Fibroblast of skin of right biceps (primary cell): ENCODE measurements around the gene GALNTL6.
"Not testable (repeated sequence)": the region's sequence is repeated elsewhere in the genome, so short reads cannot be mapped to it uniquely, and the experiment has no call there.

Experiments used
- DNase-seq: peaks from one replicate; pipeline ENCODE4 v3.0.0-alpha.2; 2013

Gene GALNTL6

DNA sequence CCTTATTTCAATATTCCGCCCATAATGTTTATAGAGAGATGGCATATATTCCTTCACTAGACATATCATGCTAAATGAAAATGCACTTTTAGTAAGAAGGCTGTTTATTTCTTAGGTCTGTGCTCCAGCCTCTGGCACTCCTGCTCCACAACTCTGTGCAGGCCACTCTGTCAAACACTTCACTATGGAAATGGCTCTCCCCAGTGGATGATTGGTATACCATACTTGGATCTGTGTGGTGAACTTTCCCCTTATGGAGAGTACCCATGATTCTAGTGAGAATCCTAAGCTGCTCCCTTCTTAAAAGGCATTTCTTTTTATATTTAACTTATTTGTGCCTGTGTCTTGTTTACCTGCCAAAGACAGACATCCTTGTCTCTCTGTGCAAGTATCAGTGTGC, 875.3 kb downstream of the GALNTL6 start:
- DNase-seq: no peak

DNA sequence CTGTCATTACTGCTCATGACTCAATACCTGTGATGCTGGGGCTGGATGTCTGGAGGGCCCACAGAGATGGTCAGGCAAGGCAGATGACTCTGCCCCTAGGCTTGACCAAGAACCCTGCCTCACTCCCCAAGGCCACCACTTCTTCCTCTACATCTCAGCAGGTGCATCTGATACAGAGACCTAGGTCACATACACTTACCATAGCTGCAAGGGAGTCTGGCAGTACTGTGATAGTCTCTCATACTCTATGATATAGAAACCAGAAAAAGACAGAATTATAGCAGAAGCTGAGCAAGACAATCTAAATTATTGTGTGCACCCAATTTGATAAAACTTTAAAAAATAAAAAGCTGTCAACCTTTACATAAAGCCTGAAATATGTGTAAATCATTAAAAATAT, 878.3 kb downstream of the GALNTL6 start:
- no peak for DNase-seq

GRCh38 chr4:172692701-172693100, 879.5 kb downstream of the GALNTL6 start:
- DNase-seq: peak; percentile 6

DNA sequence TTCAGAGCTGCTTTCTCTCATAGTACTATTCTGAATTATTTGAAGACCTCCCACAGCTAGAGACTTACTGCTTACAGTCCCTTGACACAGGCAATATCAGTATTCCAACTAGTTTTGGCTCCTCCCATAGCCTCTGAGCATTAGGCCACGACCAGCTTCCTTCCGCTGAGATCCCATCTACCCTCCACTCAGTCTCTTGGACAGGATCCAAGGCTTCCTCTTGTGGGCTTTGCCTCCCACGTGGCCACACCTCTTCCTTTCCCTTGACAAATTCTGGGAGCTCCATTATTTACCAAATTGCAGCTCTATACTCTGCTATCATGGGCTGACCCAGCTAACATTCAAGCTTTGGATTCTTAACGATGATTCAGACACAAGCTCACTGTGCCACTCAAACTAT, 885.1 kb downstream of the GALNTL6 start:
- DNase-seq: no peak

DNA sequence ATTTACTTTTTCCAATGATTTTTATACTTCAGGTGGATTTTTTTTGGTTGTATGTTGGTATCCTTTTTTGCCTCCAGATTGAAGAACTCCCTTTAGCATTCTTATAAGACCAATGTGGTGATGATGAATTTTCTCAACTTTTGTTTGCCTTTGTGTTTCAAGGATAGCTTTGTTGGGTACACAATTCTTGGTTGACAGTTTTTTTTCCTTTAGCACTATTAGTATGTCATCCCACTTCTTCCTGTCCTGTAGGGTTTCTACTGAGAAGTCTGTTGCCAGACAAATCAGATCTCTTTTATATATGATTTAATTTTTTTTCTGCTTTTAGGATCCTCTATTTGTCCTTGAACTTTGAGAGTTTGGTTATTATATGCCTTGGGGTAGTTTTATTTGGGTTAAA, 892.4 kb downstream of the GALNTL6 start:
- no peak for DNase-seq

DNA sequence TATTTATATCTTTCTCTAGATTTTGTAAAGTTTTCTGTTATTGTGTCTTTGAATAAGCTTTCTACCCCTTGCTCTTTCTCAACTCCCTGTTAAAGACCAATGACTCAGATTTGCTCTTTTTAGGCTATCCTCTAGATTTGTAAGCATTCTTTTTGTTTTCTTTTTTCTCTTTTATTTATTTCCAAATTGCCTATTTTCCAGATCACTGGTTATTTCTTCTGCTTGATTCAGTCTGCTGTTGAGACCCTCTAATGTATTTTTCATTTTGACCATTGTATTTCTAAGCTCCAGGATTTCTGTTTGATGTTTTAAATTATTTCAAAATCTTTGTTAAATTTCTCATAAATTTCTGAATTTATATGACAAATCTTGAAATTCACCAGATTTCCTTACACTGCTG, 892.8 kb downstream of the GALNTL6 start:
- no peak for DNase-seq

DNA sequence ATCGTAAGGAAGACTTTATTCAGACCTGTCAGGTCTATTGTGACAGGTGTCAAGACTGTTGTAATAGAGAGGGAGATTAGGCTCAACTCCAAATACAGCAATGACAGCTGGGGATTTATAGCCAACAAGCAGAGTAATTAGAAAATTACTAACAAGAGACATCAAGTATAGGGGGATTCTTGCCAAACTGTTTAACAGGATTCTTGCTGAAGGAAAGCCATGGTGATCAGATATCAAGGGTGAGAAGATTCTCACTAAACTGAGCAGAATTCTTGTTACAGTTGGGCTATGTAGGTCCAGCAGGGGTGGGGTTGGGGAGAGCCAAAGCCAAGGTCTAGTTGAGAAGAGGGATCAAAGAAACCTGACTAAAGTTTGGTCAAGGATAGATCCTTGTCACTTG, 894.4 kb downstream of the GALNTL6 start:
- no peak for DNase-seq

- DNase-seq: no peak
Measured at GRCh38 chr4:172708184-172708583, 895.0 kb downstream of the GALNTL6 start.

DNA sequence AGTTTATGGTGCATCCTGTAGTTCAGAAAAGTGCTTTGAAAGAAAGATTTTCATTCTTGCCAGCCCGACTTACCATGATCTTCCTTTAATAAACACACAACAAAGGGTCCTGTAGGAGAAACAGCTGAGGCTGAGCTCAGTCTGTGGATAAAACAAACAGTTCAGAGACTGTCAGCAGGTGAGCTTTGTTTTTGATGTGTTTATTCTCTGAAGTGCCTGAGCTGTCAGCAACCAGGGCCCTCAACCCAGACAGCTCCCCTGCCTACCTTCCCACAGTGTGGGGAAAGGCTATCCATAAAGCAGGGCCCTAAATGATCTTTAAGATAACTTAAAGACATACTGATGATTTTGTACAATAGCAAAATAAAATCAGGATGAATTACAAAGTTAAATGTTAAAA, 896.2 kb downstream of the GALNTL6 start:
- no peak for DNase-seq

DNA sequence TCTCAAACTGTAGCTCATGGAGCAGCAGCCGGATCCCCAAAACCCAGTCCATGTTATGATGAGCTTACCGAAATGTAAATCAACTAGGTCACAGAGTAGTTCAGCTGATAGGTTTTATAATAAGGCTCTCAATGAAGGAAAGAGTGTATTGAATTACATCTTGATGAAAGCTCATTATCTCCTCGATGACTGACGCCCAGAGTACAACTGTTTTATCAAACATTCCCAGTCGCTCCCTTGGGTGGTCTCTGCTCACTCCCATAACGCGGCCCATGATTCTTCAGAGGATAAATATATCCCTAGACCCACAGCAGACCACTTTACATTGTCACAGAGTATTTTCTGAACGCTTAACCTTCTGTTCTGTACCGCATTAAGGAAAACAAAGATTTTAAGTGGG, 903.1 kb downstream of the GALNTL6 start:
- no peak for DNase-seq

DNA sequence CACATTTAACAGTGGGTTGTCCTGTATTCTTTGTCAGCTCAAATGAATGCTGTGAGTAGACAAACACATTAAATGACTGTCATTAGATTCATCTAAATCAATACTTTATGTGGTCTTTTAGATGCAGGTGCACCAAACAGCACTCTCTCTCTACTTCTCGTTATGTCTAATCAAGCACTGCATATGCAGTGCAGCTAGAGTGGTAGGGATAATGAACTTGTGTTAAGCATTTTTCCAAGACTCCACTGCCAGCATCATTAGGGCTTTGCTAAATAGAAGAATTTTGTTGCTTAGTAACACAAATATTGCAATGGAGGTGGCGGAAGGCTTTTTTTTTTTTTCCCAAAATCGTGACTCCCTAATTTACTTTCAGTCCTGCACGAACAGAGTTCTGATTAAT, 908.5 kb downstream of the GALNTL6 start:
- DNase-seq: no peak

DNA sequence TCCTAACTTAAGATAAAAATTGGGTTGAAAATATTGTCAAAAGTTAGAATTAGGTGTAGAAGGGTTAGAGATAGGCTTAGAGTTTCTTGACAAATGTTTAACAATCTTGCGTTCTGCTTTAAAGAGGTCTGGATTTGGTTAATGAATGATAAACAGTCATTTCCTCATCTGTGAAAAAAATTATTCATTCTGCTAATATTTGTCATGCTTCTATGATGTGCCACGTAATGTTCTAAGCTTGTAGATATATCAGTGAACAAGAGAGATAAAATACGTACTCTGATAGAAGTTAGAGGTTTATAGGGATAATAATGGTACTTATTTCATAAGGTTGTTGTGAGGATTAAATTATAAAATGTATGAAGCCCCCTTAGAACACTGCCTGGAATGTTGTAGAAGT, 912.4 kb downstream of the GALNTL6 start:
- peak; percentile 61 for DNase-seq

DNA sequence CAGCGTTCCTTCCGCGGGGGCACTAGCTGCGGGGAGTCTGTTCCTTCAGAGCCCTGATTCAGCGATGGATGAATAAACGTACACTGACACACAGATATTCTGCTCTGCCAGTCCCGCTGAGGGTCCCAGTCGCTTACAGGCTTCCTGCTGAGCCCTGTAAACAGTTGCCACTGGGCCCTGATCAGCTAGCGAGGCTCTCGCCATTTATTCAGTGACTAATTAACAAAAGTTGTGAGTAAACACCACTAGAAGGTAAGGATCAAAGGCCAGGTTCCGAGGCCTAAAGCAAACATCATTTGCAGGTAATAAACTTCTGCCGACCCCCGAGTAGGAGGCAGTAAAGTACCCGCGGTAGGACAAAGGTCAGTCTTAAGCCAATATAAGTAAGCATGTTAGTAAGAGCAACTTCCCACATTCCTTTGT, 912.8 kb downstream of the GALNTL6 start:
- DNase-seq: peak; percentile 35

DNA sequence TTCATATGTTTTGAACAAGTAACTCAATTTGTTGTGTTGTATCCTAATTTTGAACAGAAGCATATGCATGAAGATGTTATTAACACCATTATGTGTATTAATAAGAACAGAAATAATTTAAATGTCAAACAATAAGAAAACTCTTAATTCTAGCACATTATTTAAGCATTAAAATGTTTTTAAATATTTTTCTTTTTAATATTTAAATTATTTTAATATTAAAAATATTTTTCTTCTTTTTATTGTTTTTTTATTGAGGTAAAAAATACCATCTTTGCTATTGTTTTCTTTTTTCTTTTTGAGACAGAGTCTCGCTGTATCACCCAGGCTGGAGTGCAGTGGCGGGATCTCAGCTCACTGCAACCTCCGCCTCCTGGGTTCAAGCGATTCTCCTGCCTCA, 914.4 kb downstream of the GALNTL6 start:
- DNase-seq: no peak

- DNase-seq: not testable (repeated sequence)
Measured at GRCh38 chr4:172733645-172734044, 920.4 kb downstream of the GALNTL6 start.

DNA sequence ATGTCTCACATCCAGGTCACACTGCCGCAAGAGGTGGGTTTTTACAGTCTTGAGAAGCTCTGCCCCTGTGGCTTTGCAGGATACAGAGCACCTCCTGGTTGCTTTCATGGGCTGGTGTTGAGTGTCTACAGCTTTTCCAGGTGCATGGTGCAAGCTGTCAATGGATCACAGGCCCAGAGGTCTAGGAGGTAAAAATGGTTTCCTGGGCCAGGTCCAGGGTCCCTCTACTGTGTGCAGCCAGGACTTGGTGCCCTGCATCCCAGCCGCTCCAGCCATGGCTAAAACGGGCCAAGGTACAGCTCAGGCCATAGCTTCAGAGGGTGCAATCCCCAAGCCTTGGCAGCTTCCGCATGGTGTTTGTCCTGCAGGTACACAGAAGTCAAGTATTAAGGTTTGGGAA, 921.4 kb downstream of the GALNTL6 start:
- DNase-seq: no peak

DNA sequence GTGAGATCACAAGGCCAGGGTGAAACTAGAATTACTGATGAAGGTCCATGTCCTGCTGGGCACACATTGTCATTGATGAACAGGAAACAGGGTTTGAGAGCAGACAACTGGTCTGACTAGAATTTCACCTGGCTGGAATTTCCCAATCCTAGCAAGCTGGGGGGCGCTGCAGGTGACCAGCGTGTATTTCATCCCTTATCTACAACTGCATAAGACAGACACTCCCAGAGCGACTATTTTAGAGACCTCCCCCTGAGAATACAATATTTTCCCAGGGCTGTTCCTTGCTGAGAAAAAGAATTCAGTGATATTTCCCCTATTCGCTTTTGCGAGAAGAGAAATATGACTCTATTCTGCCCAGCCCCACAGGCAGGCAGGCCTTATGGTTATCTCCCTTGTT, 922.8 kb downstream of the GALNTL6 start:
- no peak for DNase-seq

- no peak for DNase-seq
Measured at GRCh38 chr4:172740434-172740833, 927.2 kb downstream of the GALNTL6 start.

- no peak for DNase-seq
Measured at GRCh38 chr4:172750910-172751309, 937.7 kb downstream of the GALNTL6 start.

GRCh38 chr4:172751550-172751949, 938.3 kb downstream of the GALNTL6 start:
- no peak for DNase-seq

DNA sequence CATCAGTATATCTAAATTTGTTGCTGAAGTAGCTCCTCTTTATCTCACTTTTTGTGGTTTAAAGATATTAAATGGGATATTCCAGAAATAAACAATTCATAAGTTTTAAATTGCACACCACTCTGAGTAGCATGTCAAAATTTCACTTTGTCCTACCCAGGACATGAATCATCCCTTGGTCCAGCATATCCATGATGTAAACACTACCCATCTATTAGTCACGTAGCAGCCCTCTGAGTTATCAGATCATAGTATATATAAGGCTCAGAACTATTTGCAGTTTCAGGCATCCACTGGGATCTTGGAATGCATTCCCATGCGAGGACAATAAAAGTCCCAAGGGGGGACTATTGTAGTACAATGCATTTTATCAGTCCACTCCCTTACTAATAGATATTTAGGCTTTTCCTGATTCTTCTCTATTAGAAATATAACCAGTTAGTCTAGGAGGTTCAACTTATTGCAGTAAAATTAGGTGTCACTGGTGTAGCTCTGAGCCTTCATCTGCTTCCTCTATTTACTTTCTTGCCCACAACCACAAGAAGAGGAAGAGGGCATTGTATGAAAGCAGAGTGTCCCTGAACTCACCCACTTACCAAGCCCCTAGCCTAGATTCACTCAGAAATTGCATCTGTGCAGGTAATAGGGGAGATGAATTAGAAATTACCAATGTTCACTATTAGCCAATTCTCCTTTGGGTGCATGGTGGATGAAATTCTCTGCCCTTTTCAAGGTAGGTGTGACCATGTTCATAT, 945.6 kb downstream of the GALNTL6 start:
- DNase-seq: peak; percentile 82

GRCh38 chr4:172760512-172760911, 947.3 kb downstream of the GALNTL6 start:
- DNase-seq: no peak

- no peak for DNase-seq
Measured at GRCh38 chr4:172762895-172763294, 949.7 kb downstream of the GALNTL6 start.

- DNase-seq: no peak
Measured at GRCh38 chr4:172770787-172771186, 957.6 kb downstream of the GALNTL6 start.

GRCh38 chr4:172772781-172773180, 959.6 kb downstream of the GALNTL6 start:
- no peak for DNase-seq
